Measurements from ENCODE around the gene PTPRO.

Gene PTPRO

DNA sequence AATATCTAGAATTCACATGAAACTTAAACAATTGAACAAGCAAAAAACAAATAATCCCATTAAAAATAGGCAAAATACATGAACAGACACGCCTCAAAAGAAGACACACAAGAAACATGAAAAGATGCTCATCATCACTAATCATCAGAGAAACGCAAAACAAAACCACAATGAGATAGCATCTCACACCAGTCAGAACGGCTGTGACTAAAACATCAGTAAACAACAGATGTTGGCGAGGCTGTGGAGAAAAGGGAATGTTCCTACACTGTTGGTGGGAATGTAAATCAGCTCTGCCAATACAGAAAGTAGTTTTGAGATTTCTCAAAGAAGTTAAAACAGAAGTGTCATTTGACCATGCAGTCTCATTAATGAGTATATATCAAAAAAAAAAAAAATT lies 121.3 kb downstream of the PTPRO start:
- in situ Hi-C loops (cut with HindIII; ENCODE audit: low sequenced_read_pairs): no loop called here

DNA sequence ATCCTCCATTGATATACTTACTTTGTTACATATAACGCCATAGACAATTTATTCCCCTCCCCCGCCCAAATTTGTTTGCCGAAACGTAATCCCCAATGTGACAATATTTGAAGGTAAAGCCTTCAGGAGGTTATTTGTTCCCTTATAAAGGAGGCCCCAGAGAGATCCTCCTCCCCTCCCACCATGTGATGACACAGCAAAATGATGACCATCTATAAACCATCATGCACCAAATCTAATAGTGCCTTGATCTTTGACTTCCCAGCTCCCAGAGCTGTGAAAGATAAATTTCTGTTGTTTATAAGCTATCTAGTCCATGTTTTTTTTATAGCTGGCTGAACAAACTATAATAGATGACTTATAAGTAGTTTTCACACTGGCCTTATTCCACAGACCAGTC lies 122.2 kb downstream of the PTPRO start:
- in situ Hi-C loops (cut with HindIII; ENCODE audit: low sequenced_read_pairs): no loop called here

DNA sequence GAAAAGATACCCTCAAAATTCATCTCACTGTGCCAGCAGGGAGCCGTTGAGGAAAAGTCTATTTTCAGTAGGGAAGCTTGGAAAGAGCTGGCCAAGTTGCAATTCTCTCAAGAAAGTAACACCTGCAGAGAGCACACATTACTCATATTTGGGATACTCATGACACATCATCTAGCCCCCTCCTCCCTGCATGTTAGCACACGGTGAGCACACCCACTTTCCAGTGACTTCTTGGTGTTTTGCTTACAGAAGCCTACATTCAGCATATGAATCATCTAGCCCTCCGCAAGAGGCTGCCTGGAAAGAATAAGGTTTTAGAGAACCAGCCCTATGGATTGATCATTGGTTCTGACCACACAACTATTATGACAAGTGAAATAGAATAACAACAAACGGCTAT lies 124.5 kb downstream of the PTPRO start:
- in situ Hi-C loops (cut with HindIII; ENCODE audit: low sequenced_read_pairs): no loop called here

DNA sequence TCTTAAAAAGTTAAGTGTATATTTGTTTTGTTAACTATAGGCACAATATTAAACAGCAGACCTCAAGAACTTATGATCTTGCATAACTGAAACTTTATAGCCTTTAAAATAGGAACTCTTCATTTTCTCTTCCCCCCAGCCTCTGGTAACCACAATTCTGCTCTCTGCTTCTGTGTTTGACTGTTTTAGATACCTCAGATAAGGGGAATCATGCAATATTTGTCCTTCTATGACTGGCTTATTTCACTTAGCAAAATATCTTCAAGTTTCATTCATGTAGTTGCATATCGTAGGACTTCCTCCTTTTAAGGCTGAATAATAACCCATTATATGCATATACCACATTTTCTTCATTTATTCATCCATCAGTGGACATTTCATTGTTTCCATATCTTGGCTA lies 131.3 kb downstream of the PTPRO start:
- in situ Hi-C loops (cut with HindIII; ENCODE audit: low sequenced_read_pairs): no loop called here

DNA sequence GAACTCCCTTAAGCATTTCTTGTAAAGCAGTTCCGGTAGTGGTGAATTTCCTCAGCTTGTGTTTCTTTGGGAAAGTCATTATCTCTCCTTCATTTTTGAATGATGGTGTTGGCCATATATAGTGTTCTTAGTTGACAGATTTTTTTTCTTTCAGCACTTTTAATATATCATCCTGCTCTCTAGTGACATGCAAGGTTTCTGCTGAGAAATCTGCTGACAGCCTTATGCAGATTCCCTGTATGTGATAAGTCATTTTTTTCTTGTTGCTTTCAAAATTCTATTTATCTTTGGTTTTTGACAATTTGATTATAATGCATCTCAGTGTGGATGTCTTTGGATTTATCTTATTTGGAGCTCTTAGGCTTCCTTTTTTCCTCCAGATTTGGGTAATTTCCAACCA lies 135.7 kb downstream of the PTPRO start:
- in situ Hi-C loops (cut with HindIII; ENCODE audit: low sequenced_read_pairs): no loop called here

DNA sequence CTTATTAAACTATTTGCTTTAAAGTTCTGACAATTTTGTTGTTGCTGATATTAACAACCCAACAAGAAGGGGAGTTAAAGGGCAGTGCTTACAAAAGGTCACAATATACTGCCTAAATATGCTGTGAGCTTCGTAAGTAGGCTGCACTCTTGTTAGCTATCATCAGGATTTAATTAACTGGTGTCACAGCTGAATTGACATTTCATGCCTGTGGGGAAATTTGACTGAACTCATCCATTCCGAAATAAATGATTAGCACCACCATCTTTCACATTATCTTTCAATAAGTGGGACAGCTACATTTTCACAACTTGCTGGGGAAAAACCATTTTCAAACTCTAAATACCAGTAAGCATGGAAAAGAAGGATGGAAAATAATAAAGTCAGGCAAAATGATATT lies 146.6 kb downstream of the PTPRO start:
- in situ Hi-C loops (cut with HindIII; ENCODE audit: low sequenced_read_pairs): loop anchor here (10.0 kb wide), 1 partner anchor 64 kb away; no protein-coding TSS in a partner anchor

DNA sequence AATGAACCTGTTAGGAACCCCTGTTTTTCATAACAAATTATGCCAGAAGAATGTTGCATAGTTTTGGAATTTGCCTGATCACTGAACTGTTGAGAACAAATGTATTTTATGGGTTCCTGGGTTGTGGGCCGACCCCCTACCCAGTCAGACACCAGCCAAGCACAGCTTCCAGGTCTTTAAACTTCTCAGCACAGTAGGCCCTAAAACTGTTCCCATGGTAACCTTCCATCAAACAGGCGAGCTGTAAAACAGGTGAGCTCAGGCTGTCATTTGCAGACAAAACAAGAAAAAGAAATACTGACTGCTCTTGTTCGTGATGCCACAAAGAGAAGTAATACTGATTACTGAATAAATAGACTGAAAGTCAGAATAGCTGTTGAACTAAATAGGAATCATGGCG lies 147.0 kb downstream of the PTPRO start:
- in situ Hi-C loops (cut with HindIII; ENCODE audit: low sequenced_read_pairs): loop anchor here (10.0 kb wide), 1 partner anchor 65 kb away; no protein-coding TSS in a partner anchor

DNA sequence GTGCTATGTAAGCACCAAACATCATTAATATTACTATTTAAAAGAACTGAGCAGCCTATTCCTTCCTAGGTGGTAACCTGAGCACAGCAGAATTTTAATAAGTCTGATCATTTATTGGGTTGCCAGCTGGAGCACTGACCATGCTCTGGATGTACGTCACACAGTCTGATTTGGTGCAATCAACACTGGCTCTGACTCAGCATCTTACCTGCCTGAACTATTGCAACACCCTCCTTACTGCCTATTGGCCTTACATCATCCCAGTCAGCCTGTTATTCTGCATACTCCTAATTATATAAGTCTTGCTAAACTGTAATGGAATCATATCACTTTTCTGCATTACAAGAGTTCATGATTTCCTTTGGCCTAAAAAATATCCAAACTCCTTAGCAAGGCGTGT lies 149.7 kb downstream of the PTPRO start:
- in situ Hi-C loops (cut with HindIII; ENCODE audit: low sequenced_read_pairs): no loop called here

DNA sequence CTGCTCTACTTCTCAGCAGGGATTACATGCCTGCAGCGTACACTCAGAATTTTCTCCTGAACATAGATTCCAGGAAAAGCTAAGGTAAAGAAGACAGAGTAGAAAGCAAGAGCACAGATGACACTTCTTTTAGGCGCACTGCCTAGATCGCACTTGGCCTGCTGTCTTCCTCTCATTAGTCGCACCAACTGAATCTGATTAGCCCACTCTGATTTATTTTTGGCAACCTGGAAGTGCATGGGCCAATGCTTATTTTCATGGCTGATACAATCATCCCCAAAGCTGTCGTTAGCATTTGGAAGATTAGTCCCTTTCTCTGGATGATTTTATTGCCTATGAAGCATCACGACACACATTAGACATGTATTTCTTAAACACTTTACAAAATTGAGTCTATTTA lies 152.5 kb downstream of the PTPRO start:
- in situ Hi-C loops (cut with HindIII; ENCODE audit: low sequenced_read_pairs): no loop called here

DNA sequence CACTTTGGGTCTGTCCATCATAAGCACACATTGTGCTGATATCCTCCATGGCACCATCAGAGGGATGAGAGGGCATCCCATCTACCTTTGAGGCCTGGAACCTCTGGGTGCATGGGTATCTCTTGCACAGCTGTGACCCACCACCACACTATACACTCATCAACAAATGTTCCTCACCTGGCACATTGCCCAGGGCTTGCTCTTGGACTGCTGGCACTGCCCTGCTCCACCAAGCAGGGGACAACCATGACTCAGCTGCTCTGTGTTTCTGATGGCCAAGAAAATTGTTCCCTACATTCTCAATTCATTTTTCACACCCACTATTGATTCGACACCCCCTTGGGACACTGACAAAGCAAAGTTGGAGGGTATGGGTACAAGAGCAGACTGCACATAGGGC lies 155.5 kb downstream of the PTPRO start:
- in situ Hi-C loops (cut with HindIII; ENCODE audit: low sequenced_read_pairs): no loop called here

DNA sequence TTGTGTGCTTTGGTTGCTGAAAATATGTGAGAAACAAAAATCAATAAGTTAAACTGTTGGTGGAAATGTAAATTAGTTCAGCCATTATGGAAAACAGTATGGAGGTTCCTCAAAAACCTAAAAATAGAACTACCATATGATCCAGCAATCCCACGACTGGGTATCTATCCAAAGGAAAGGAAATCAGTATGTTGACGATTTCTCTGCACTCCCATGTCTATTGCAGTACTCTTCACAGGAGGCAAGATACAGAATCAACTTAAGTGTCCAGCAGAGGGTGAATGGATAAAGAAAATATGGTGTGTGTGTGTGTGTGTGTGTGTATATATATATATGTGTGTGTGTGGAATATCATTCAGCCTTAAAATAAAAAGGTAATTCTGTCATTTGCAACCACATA lies 159.5 kb downstream of the PTPRO start:
- in situ Hi-C loops (cut with HindIII; ENCODE audit: low sequenced_read_pairs): no loop called here

DNA sequence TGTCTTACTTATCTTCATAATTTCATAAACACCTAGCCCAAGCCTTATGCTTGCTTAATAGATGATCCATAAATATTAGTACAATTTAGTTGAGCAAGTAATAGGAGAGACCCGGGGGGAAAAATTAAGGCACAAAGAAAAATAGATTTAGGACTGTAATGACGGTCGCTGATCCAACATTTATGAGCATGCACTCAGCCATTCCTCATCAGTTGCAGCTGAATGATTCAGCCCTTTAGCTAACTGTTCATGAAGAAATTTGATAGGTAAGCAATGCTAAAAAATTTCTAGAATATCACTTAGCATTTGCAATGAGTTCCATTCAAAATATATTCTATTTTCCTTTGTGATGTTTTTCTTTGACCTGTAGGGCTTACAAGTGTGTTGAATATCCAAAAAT lies 163.2 kb downstream of the PTPRO start:
- in situ Hi-C loops (cut with HindIII; ENCODE audit: low sequenced_read_pairs): no loop called here

DNA sequence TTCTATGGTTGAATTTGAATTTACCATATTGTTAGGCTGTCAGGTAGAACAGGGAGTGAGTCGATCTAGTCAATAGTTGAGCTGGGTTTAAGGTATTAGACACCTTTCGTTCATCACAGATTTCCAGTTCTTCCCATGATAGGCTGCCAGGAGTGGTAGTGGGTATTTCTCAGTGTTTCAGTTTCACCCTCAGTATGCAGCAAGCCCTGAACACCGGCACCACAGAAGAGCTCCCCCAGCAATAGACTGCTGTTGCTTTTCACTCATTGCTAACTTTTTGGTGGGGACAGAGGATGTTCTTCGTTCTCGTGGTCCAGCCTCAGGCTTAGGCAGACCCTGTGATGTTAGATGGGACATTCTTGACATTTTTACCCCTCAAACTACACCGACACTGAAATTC lies 164.6 kb downstream of the PTPRO start:
- in situ Hi-C loops (cut with HindIII; ENCODE audit: low sequenced_read_pairs): no loop called here

DNA sequence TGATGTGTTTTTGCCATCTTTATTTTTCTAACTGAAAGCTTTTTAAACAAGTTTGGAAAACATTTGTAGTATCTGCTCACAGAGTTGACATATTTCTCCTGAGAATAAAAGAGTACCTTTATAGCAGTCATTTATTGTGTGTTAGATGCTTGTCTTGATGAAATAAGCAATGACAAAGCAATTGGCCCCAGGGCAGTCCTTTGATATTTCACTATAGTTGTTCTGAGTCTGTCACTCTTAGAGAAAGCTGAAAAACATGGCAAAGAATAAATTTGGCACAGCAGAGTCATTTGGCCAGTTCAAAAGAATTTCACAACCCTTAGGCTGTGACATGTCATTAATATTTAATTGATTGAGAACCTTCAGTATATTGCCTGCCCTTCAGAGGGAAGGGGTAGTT lies 166.2 kb downstream of the PTPRO start:
- in situ Hi-C loops (cut with HindIII; ENCODE audit: low sequenced_read_pairs): no loop called here

DNA sequence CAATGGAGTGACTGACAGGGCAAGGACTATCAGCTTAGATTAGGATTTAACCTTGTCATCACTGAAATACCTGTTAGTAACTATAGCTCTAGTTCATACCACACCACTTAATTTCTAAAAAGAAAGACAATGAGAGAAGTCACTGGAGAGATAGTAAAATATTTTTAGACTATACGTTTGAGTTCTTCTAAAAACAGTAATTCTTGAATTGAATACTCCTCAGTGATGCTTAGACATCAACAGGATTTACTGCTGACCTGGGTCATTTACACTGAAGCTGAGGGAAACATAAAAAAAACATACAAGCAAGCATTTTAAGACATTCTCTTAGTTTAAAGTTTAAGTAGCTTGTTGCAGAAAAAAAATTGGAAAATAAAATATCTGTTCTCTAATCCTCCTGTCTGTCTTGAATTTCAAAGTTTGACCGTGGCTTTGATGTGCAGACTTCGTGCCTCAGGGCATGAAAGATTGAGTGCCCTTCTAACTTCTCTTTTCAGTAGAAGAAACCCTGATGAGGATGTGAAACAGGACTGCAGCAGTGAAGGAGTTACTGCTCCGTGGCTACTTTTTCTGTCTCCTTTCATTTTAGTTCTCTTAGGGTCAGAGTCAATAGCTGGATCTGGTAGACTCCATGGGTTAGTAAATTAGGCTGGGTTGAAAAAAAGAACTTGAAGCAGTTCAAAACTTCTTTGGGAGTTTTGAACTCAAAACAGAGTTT lies 172.2 kb downstream of the PTPRO start:
- in situ Hi-C loops (cut with HindIII; ENCODE audit: low sequenced_read_pairs): no loop called here

DNA sequence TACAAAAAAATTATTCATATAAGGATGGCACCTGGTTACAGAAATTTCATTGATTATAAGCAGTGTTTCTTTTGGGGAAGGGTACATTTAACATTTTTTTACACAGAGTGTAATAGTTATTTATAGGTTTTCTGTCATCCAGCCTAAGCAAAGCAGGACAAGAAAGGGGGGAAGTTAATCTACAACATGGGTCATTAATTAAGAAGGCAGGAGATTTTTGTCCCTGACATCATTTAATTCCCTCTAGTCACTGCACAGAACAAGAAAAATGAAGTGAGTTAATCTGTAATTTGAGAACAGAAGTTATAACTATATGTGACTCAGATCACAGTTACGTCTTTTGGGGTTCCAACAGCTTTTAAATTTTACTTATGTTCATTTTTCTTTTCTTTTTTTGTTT lies 173.4 kb downstream of the PTPRO start:
- in situ Hi-C loops (cut with HindIII; ENCODE audit: low sequenced_read_pairs): no loop called here

DNA sequence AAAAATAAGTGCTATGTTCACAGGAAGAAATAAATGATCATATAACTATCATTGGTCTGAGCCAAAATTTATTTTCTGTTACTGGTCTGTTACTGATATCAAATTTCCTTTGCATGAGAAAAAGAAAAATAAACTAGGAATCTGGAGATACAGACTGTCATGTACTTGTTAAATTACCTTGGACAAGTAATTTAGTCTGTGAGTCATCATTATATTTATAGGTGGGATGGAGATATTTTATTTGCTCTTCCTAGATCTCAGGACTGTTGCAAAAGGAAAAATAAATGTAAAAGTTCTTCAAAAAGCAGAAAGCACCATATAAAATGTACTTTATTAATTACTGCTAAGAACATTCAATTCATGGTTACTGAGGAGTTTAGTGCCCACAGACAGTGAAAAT lies 174.4 kb downstream of the PTPRO start:
- in situ Hi-C loops (cut with HindIII; ENCODE audit: low sequenced_read_pairs): no loop called here

DNA sequence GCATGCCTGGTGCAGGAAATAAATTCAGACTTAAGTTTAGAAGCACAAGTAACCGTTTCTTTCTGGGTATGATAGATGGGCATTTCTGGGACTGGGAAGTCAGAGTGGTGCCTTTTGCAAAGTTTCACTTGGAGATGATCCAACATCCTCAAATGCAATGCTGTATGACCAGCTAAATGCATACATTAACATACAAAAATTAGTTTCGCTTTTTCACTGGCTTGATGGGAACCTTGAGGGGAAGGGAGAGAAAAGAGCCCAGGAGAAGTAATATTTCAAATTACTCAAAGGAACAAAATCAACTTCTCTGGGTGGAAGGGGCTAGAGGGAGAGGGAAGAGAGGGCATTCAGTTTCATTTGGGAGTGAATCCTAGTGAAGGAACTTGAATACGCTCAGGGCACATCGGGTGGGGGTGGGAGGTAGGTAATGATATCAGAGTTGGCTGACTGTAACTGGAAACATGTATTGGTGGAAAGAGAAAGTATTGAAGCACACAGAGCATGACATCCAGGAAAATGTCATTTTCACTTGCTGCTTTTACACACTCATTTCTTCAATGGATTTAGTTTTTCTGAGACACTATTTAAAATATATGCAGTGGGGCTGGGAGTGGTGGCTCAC lies 175.5 kb downstream of the PTPRO start:
- in situ Hi-C loops (cut with HindIII; ENCODE audit: low sequenced_read_pairs): no loop called here

DNA sequence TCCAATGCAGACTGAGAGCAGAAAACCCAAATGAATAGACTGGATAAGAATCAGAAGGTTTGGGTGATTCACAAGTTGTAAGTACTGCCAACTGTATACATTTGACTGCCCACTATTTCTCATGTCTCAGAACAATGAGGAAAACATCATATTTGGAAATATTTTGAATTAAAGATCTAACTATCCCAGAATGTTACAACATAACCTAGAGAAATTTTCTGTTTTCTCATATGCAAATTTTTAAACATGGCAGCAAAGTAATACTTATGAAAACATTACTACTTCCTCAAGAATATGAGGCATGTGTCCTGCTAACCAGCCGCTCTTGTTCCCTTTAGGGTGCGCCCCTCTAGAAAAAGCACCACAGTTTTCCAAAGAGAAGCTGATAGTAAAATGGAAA lies 179.9 kb downstream of the PTPRO start:
- in situ Hi-C loops (cut with HindIII; ENCODE audit: low sequenced_read_pairs): no loop called here

DNA sequence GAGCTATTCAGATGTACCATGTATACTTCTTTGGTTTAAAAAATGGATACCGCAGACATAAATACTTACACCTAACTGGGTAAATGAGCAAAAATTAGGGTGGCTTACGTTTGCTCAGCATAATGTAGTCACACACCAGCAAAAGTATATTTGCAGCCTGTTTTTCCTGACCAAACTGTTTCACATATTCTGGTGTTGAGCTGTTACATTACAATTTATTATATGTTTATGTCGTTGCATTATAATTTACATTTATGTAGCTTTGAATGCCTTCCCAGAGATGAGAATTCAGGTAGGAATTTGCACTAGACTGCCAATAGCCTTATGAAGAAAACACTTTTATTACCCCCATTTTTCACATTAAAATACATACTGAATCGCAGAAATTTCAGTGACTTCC lies 183.3 kb downstream of the PTPRO start:
- in situ Hi-C loops (cut with HindIII; ENCODE audit: low sequenced_read_pairs): no loop called here

DNA sequence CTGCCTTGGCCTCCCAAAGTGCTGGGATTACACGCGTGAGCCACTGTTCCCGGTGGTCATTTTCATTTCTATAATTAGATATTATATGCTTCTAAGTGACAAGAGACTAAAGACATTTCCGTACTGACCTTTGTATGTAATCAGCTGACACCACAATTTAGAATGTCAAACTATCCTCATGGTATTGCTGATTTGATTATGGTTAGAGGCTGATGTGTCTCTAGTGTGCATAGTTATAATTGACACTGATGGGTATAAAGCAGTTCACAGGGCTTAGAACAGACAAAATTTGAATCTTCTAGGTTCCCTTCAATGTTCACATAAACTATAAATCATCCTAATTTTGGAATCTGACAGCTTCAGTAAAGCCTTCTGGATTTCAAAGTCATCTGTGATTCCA lies 192.7 kb downstream of the PTPRO start:
- in situ Hi-C loops (cut with HindIII; ENCODE audit: low sequenced_read_pairs): no loop called here

DNA sequence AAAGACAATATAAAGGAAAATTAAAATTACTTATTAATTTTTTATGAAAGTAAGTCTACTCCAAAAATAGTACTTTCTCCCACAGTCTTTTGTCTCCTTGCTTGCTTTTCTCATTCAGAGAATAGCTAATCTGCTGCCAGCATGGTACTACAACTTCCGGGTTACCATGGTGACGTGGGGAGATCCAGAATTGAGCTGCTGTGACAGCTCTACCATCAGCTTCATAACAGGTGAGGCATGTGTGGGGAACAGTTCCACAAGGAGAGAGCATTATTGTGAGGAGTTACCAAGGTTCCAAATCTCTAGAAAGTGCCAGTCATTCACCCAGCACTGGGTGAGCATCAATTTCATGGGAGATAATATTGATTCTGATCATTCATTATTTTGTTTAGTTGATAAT lies 197.8 kb downstream of the PTPRO start:
- in situ Hi-C loops (cut with HindIII; ENCODE audit: low sequenced_read_pairs): no loop called here

DNA sequence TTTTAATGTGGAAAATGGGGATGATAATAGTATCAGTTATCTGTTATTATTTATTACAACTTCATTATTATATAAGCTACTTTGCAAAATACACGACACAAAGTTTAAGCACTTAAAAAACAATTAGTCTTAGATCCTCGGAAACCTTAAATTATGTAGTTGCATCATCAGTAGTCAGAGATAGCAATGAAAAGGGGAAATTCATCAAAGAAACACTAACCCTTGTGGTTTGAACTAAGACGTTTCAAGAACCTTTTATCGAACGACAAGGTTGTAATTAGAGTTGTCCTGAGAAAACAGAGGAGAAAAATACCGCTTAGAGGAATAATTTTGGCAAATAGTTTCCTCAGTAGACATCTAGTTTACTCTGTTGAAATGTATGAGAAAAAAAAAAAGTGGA lies 198.5 kb downstream of the PTPRO start:
- in situ Hi-C loops (cut with HindIII; ENCODE audit: low sequenced_read_pairs): no loop called here

All from DLD1 (cell line).